Fibroblast of lung (primary cell): ENCODE results near the gene PRRG2. TPM values are rescaled to one million over a fixed set of nuclear protein-coding genes. Genes with fewer than 3 reads are reported as not detected.

Experiments
- DNase-seq, 2 donors: peaks; one replicate each; pipeline versions ENCODE4 v3.0.0 to v3.0.0-alpha.2; 2010; ENCODE audit warnings: low read depth in 2 of 2
- H2AFZ ChIP-seq: 2 replicates; pipeline ENCODE4 v1.5.1; 2012; ENCODE audit warnings: low read length, control low read depth, inconsistent platforms
- H3K27ac ChIP-seq: 2 replicates; pipeline ENCODE4 v1.5.1; 2011; ENCODE audit warnings: low read length, control low read depth; ENCODE audit not compliant: insufficient read depth
- H3K27me3 ChIP-seq: 2 replicates; pipeline ENCODE4 v1.5.1; 2011; ENCODE audit warnings: mild to moderate bottlenecking, low read length; ENCODE audit not compliant: control insufficient read depth, insufficient read depth
- H3K36me3 ChIP-seq: 2 replicates; pipeline ENCODE4 v1.5.1; 2011; ENCODE audit warnings: low read length; ENCODE audit not compliant: control insufficient read depth, insufficient read depth
- H3K4me1 ChIP-seq: 2 replicates; pipeline ENCODE4 v1.5.1; 2011; ENCODE audit warnings: low read length; ENCODE audit not compliant: control insufficient read depth, insufficient read depth; ENCODE audit errors: extremely low read depth
- H3K4me2 ChIP-seq: 2 replicates; pipeline ENCODE4 v1.5.1; 2011; ENCODE audit warnings: low read length, control low read depth; ENCODE audit not compliant: insufficient read depth; ENCODE audit errors: extremely low read depth
- H3K4me3 ChIP-seq, 4 experiments: fragments of 200-600 bp in 1 of 4; sonication (generic) in 1 of 4; replicated peaks in 1 of 4; 2 replicates each; pipeline ENCODE4 v1.5.1; 2011 to 2016; ENCODE audit warnings: low read length in 4 of 4, low read depth in 3 of 4, mild to moderate bottlenecking in 3 of 4, control low read depth in 2 of 4, inconsistent platforms in 1 of 4, mixed read lengths in 1 of 4; ENCODE audit not compliant: insufficient read depth in 1 of 4; ENCODE audit errors: control extremely low read depth in 1 of 4
- H3K79me2 ChIP-seq: 2 replicates; pipeline ENCODE4 v1.5.1; 2012; ENCODE audit warnings: mild to moderate bottlenecking, low read length, inconsistent platforms; ENCODE audit not compliant: control insufficient read depth, insufficient read depth
- H3K9ac ChIP-seq: 2 replicates; pipeline ENCODE4 v1.5.1; 2011; ENCODE audit warnings: mild to moderate bottlenecking, low read length, control low read depth; ENCODE audit not compliant: insufficient read depth
- H3K9me3 ChIP-seq: 2 replicates; pipeline ENCODE4 v1.5.1; 2012; ENCODE audit warnings: low read depth, low read length; ENCODE audit not compliant: control insufficient read depth, insufficient read depth
- H4K20me1 ChIP-seq: 2 replicates; pipeline ENCODE4 v1.5.1; 2011; ENCODE audit warnings: low read length; ENCODE audit not compliant: control insufficient read depth, insufficient read depth; ENCODE audit errors: extremely low read depth
- EZH2 ChIP-seq: IDR thresholded peaks from 2 replicates; pipeline ENCODE4 v1.5.1; 2012; ENCODE audit warnings: low read length, control low read depth, mild to moderate bottlenecking; ENCODE audit errors: missing control alignments
- polyA plus RNA-seq, 2 donors: library from polyadenylated mRNA; depleted of rRNA in 1 of 2; stranded (reverse) in 1 of 2; unstranded in 1 of 2; fragments of >200 nt; gene quantifications; 2 replicates each; pipeline ENCODE4 v1.2.1, GENCODE V29; 2011 to 2012; ENCODE audit warnings: missing spikeins in 1 of 2
- total RNA-seq: library from RNA; depleted of rRNA; stranded (reverse); fragments of >200 nt; gene quantifications from 2 replicates; pipeline ENCODE4 v1.2.1, GENCODE V29; 2014
- TF ChIP-seq, protein P1 (sequence below), 2 donors: IDR thresholded peaks in 1 of 2; conservative IDR thresholded peaks in 1 of 2; 1 replicate in 1 of 2; 2 replicates in 1 of 2; pipeline ENCODE4 v1.5.1; 2011 to 2012; ENCODE audit warnings: low read length in 2 of 2, control low read depth in 1 of 2, inconsistent platforms in 1 of 2, low read depth in 1 of 2, mild to moderate bottlenecking in 1 of 2

Gene PRRG2
- total and polyA plus RNA-seq, 2 donors (not counting 1 experiment from before 2014, with no cell fraction given) = 0.17 TPM; not detected in 1

GRCh38 chr19:49534632-49535385 lies 46.3 kb upstream of the PRRG2 start:
- Histone ChIP-seq H3K36me3 (peaks cover 12% of the 10 kb centered on the region), H3K4me3 (no peak overlapping the region), H3K9ac (no peak overlapping the region), H2AFZ (no peak overlapping the region), H3K4me2 (no peak overlapping the region), H3K4me1 (peaks cover 5% of the 10 kb centered on the region), H3K79me2 (no peaks in the 10 kb centered on the region), H3K9me3 (no peaks in the 10 kb centered on the region), H3K27me3 (no peaks in the 10 kb centered on the region), H4K20me1 (peaks cover 2% of the 10 kb centered on the region), H3K27ac (no peak overlapping the region)
- DNase-seq = no peak
- no peak for TF ChIP-seq EZH2
- TF ChIP-seq, protein P1, sequence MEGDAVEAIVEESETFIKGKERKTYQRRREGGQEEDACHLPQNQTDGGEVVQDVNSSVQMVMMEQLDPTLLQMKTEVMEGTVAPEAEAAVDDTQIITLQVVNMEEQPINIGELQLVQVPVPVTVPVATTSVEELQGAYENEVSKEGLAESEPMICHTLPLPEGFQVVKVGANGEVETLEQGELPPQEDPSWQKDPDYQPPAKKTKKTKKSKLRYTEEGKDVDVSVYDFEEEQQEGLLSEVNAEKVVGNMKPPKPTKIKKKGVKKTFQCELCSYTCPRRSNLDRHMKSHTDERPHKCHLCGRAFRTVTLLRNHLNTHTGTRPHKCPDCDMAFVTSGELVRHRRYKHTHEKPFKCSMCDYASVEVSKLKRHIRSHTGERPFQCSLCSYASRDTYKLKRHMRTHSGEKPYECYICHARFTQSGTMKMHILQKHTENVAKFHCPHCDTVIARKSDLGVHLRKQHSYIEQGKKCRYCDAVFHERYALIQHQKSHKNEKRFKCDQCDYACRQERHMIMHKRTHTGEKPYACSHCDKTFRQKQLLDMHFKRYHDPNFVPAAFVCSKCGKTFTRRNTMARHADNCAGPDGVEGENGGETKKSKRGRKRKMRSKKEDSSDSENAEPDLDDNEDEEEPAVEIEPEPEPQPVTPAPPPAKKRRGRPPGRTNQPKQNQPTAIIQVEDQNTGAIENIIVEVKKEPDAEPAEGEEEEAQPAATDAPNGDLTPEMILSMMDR (conservative IDR thresholded peaks at IDR 0.05 in 1 of 2, IDR thresholded peaks at IDR 0.05 in 1 of 2; ENCODE audit: low read depth in 1 of 2, low read length in 2 of 2) = no peak

DNA sequence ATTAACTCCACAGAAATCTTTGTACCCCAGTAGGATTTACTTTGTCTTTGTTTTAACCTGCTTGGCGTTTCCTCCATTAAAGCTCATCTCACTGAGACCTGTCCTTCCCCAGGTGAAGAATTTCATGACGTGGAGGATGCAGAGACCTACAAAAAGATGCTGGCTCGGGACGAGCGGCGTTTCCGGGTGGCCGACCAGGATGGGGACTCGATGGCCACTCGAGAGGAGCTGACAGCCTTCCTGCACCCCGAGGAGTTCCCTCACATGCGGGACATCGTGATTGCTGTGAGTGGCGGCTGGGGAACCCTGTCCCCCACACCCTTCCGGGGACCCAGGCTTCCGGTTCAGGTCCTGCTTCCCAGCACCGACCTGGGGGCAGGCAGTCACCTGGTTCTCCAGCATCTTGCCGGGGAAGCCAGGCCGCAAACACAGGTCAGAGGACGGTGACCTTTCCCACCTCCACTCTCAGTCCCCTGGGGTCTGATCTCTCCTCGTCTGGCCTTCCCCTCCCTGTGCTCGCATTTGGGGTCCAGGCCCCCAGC lies 44.1 kb upstream of the PRRG2 start:
- H4K20me1 ChIP-seq = peaks cover 2% of the 10 kb centered on the region
- DNase-seq = no peak
- no peak overlapping the region for H3K27ac ChIP-seq

GRCh38 chr19:49538643-49539042 lies 42.5 kb upstream of the PRRG2 start:
- no peak for DNase-seq
- Histone ChIP-seq H3K4me1 (peaks cover 3% of the 10 kb centered on the region), H3K9me3 (no peaks in the 10 kb centered on the region), H3K4me3 (no peak overlapping the region), H2AFZ (no peak overlapping the region), H3K9ac (no peak overlapping the region), H3K27ac (no peak overlapping the region), H3K79me2 (no peaks in the 10 kb centered on the region), H3K27me3 (no peaks in the 10 kb centered on the region), H3K36me3 (peaks cover 12% of the 10 kb centered on the region), H4K20me1 (peaks cover 2% of the 10 kb centered on the region), H3K4me2 (no peak overlapping the region)
- TF ChIP-seq EZH2 = no peak
- TF ChIP-seq, protein P1 (conservative IDR thresholded peaks at IDR 0.05 in 1 of 2, IDR thresholded peaks at IDR 0.05 in 1 of 2; ENCODE audit: low read depth in 1 of 2, low read length in 2 of 2) = no peak

More for the DNA sequence above, 44.1 kb upstream of the PRRG2 start:
- Histone ChIP-seq H2AFZ (no peak overlapping the region), H3K9ac (no peak overlapping the region), H3K4me2 (no peak overlapping the region), H3K27me3 (no peaks in the 10 kb centered on the region), H3K4me3 (no peak overlapping the region), H3K79me2 (no peaks in the 10 kb centered on the region), H3K36me3 (peaks cover 9% of the 10 kb centered on the region), H3K9me3 (no peaks in the 10 kb centered on the region), H3K4me1 (peaks cover 5% of the 10 kb centered on the region)
- TF ChIP-seq EZH2 = no peak
- TF ChIP-seq, protein P1 (conservative IDR thresholded peaks at IDR 0.05 in 1 of 2, IDR thresholded peaks at IDR 0.05 in 1 of 2; ENCODE audit: low read depth in 1 of 2, low read length in 2 of 2) = no peak
